PC-9 (cell line): Measurements from ENCODE around the gene SNRNP35.

Source experiments
- CTCF ChIP-seq: fragments of 200-600 bp; sonication (generic); conservative IDR thresholded peaks from 2 replicates; pipeline ENCODE4 v1.6.1; 2017; ENCODE audit warnings: mixed run types, antibody characterized with exemption, mild to moderate bottlenecking, moderate library complexity
- EZH2 ChIP-seq: fragments of 200-600 bp; sonication (generic); IDR thresholded peaks from 2 replicates; pipeline ENCODE4 v1.8.0; 2017; ENCODE audit warnings: antibody characterized with exemption, low read depth

- TF ChIP-seq CTCF: no peak
- TF ChIP-seq EZH2: no peak
Observed at GRCh38 chr12:123497065-123497464, 39.1 kb downstream of the SNRNP35 start.
